HepG2 (cell line): Measurements from ENCODE around the gene BAHCC1. TPM values are rescaled to one million over a fixed set of nuclear protein-coding genes. Genes with fewer than 3 reads are reported as not detected.
A peak's percentile ranks its signal among the peaks of the same experiment; 100 is the strongest.

ENCODE experiments used
- ARHGAP35 ChIP-seq: sonication (generic); formaldehyde crosslinking; IDR thresholded peaks from 2 replicates; pipeline ENCODE4 v1.9.0; 2022; ENCODE audit warnings: mild to moderate bottlenecking, inconsistent platforms, moderate library complexity, missing genetic modification reagents, borderline replicate concordance
- EEA1 ChIP-seq: sonication (generic); formaldehyde crosslinking; IDR thresholded peaks from 2 replicates; pipeline ENCODE4 v1.5.1; 2020; ENCODE audit warnings: mild to moderate bottlenecking, missing genetic modification reagents, borderline replicate concordance
- HNRNPH1 ChIP-seq: fragments of 200-400 bp; formaldehyde crosslinking; optimal IDR thresholded peaks from 2 replicates; pipeline ENCODE3; 2017; ENCODE audit warnings: mild to moderate bottlenecking, low read depth, low read length
- KLF16 ChIP-seq, 2 experiments: sonication (generic) in 1 of 2; formaldehyde crosslinking in 1 of 2; IDR thresholded peaks; 2 replicates each; pipeline versions ENCODE4 v1.6.1 to v1.8.0; 2016 to 2023; ENCODE audit warnings: missing genetic modification reagents in 2 of 2, missing compliant biosample characterization in 1 of 2
- NCOA1 ChIP-seq: sonication (generic); formaldehyde crosslinking; IDR thresholded peaks from 2 replicates; pipeline ENCODE4 v1.9.0; 2021; ENCODE audit warnings: missing genetic modification reagents
- RFX5 ChIP-seq: IDR thresholded peaks from 2 replicates; pipeline ENCODE4 v1.6.1; 2011; ENCODE audit warnings: low read depth, low read length, improper control_type of control experiment
- ZFP36 ChIP-seq: fragments of 150-350 bp; IDR thresholded peaks from 2 replicates; pipeline ENCODE4 v1.6.1; 2018; ENCODE audit warnings: borderline replicate concordance, low read length, low read depth; ENCODE audit not compliant: partially characterized antibody
- ZFP36L1 ChIP-seq: sonication (generic); formaldehyde crosslinking; IDR thresholded peaks from 2 replicates; pipeline ENCODE4 v1.8.0; 2022; ENCODE audit warnings: mild to moderate bottlenecking, missing genetic modification reagents, moderate library complexity
- ZNF468 ChIP-seq: sonication (generic); formaldehyde crosslinking; IDR thresholded peaks from 2 replicates; pipeline ENCODE4 v1.8.0; 2022; ENCODE audit warnings: mild to moderate bottlenecking, moderate library complexity, missing genetic modification reagents
- polyA plus RNA-seq, 8 experiments: library from polyadenylated mRNA; depleted of rRNA in 3 of 8; stranded (reverse) in 7 of 8; unstranded in 1 of 8; fragments of >200 nt; fragmentation: Illumina TruSeq in 4 of 8; extraction: Trizol in 4 of 8; gene quantifications; 2 replicates each; pipeline versions ENCODE4 v1.2.1 to v1.2.3, GENCODE V29; 2011 to 2016; ENCODE audit warnings: low read depth in 4 of 8, missing spikeins in 1 of 8, mixed read lengths in 1 of 8; ENCODE audit not compliant: insufficient read depth in 1 of 8
- total RNA-seq, 5 experiments: library from RNA; depleted of rRNA; stranded (reverse); fragments of >200 nt; fragmentation: Illumina TruSeq; extraction: Trizol; gene quantifications; 2 replicates each; pipeline ENCODE4 v1.2.3, GENCODE V29; 2016; ENCODE audit warnings: low read depth in 1 of 5
- TF ChIP-seq, protein P1 (sequence below): sonication (generic); formaldehyde crosslinking; IDR thresholded peaks from 2 replicates; pipeline ENCODE4 v1.8.1; 2023; ENCODE audit warnings: missing genetic modification reagents, inconsistent platforms, borderline replicate concordance
- TF ChIP-seq, protein P2 (sequence below): sonication (generic); formaldehyde crosslinking; IDR thresholded peaks from 2 replicates; pipeline ENCODE4 v1.5.0; 2020; ENCODE audit warnings: missing genetic modification reagents
- TF ChIP-seq, protein P3 (sequence below): IDR thresholded peaks from 2 replicates; pipeline ENCODE4 v1.6.1; 2016; ENCODE audit warnings: missing compliant biosample characterization, missing genetic modification reagents, borderline replicate concordance
- TF ChIP-seq, protein P4 (sequence below): sonication (generic); formaldehyde crosslinking; conservative IDR thresholded peaks from 2 replicates; pipeline ENCODE4 v1.4.0; 2020; ENCODE audit warnings: missing genetic modification reagents

BAHCC1 gene
- total and polyA plus RNA-seq, 2 of the 13 experiments (the other 11 are each of a cell fraction or from before 2014, with no cell fraction given): 1.4 to 1.7 TPM

DNA sequence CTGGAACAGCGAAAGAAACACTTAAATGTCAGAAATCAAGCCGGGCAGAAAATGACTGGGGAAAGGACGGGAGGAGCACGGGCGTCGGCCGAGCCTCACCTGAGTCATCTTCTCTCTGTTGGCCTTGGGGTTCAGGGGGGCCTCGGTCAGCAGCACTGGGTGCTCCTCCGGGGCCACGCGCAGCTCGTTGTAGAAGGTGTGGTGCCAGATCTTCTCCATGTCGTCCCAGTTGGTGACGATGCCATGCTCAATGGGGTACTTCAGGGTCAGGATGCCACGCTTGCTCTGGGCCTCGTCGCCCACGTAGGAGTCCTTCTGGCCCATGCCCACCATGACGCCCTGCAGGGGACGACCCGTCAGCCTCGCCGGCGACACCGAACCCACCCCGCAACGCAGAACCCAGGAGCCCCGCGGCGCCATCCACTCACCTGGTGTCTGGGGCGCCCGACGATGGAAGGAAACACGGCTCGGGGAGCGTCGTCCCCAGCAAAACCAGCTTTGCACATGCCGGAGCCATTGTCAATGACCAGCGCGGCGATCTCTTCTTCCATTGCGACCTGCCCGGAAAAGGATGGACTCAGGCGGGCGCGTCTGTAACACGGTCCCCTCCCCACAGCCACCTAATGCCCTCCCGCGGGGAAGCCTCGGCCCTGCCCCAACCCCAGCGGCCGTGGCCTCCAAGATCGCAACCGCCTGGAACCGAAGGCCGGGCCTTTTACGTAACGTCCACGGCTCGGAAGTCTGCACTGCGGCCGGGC, 116.7 kb downstream of the BAHCC1 start (continued):
- peak in 1 of 2 experiments; percentile 10; a peak in 1 of 4 replicates for TF ChIP-seq KLF16 (CRISPR knock-in tag; IDR thresholded peaks at IDR 0.05)
- TF ChIP-seq, protein P1, sequence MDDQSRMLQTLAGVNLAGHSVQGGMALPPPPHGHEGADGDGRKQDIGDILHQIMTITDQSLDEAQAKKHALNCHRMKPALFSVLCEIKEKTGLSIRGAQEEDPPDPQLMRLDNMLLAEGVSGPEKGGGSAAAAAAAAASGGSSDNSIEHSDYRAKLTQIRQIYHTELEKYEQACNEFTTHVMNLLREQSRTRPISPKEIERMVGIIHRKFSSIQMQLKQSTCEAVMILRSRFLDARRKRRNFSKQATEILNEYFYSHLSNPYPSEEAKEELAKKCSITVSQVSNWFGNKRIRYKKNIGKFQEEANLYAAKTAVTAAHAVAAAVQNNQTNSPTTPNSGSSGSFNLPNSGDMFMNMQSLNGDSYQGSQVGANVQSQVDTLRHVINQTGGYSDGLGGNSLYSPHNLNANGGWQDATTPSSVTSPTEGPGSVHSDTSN: 0 out of 2 replicates have a peak, but pooled peaks have one; percentile 22
- 0 out of 2 replicates have a peak, but pooled peaks have one; percentile 17 for TF ChIP-seq ZFP36L1 (CRISPR knock-in tag)
- 0 out of 2 replicates have a peak, but pooled peaks have one; percentile 50 for TF ChIP-seq ARHGAP35 (CRISPR knock-in tag)
- TF ChIP-seq, protein P2, sequence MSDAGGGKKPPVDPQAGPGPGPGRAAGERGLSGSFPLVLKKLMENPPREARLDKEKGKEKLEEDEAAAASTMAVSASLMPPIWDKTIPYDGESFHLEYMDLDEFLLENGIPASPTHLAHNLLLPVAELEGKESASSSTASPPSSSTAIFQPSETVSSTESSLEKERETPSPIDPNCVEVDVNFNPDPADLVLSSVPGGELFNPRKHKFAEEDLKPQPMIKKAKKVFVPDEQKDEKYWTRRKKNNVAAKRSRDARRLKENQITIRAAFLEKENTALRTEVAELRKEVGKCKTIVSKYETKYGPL (CRISPR knock-in tag): 0 out of 2 replicates have a peak, but pooled peaks have one; percentile 51
- TF ChIP-seq, protein P3, sequence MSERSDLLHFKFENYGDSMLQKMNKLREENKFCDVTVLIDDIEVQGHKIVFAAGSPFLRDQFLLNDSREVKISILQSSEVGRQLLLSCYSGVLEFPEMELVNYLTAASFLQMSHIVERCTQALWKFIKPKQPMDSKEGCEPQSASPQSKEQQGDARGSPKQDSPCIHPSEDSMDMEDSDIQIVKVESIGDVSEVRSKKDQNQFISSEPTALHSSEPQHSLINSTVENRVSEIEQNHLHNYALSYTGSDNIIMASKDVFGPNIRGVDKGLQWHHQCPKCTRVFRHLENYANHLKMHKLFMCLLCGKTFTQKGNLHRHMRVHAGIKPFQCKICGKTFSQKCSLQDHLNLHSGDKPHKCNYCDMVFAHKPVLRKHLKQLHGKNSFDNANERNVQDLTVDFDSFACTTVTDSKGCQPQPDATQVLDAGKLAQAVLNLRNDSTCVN (CRISPR knock-in tag): no peak
- TF ChIP-seq HNRNPH1: peak; percentile 46
- TF ChIP-seq, protein P4, sequence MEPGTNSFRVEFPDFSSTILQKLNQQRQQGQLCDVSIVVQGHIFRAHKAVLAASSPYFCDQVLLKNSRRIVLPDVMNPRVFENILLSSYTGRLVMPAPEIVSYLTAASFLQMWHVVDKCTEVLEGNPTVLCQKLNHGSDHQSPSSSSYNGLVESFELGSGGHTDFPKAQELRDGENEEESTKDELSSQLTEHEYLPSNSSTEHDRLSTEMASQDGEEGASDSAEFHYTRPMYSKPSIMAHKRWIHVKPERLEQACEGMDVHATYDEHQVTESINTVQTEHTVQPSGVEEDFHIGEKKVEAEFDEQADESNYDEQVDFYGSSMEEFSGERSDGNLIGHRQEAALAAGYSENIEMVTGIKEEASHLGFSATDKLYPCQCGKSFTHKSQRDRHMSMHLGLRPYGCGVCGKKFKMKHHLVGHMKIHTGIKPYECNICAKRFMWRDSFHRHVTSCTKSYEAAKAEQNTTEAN (CRISPR knock-in tag): peak; percentile 4; the same call in 1 of the 2 replicates
- TF ChIP-seq EEA1 (CRISPR knock-in tag): peak; percentile 81; the same call in 1 of the 2 replicates
- no peak; the same call in 1 of the 2 replicates for TF ChIP-seq RFX5
- TF ChIP-seq ZNF468 (CRISPR knock-in tag): 0 out of 2 replicates have a peak, but pooled peaks have one; percentile 3
- TF ChIP-seq NCOA1 (CRISPR knock-in tag): peak; percentile 88; the same call in 1 of the 2 replicates
- TF ChIP-seq ZFP36: no peak
